Middle frontal gyrus (tissue), 1 donor: ENCODE measurements around the gene DHRSX.
"Not testable (repeated sequence)": the region's sequence is repeated elsewhere in the genome, so short reads cannot be mapped to it uniquely, and the experiment has no call there.

ENCODE experiments used
- DNase-seq: peaks from one replicate; pipeline ENCODE4 v3.0.0-alpha.2; 2015; ENCODE audit warnings: low spot score; ENCODE audit errors: extremely low spot score

DHRSX gene

GRCh38 chrX:2226182-2226581, 274.6 kb downstream of the DHRSX start:
- DNase-seq: no peak

- no peak for DNase-seq
Observed at GRCh38 chrX:2224597-2225235, 276.1 kb downstream of the DHRSX start.

- no peak for DNase-seq
Observed at GRCh38 chrX:2224161-2224560, 276.6 kb downstream of the DHRSX start.

- DNase-seq: no peak
Observed at GRCh38 chrX:2220829-2221567, 279.8 kb downstream of the DHRSX start.

- DNase-seq: no peak
Observed at GRCh38 chrX:2220296-2220695, 280.5 kb downstream of the DHRSX start.

GRCh38 chrX:2214138-2214823, 286.5 kb downstream of the DHRSX start:
- DNase-seq: not testable (repeated sequence)

- DNase-seq: not testable (repeated sequence)
Observed at GRCh38 chrX:2211667-2212066, 289.1 kb downstream of the DHRSX start.

GRCh38 chrX:2193273-2193592, 307.5 kb downstream of the DHRSX start:
- no peak for DNase-seq

- no peak for DNase-seq
Observed at GRCh38 chrX:2192584-2193272, 308.0 kb downstream of the DHRSX start.

GRCh38 chrX:2188840-2189239, 311.9 kb downstream of the DHRSX start:
- DNase-seq: no peak

GRCh38 chrX:2188330-2188792, 312.4 kb downstream of the DHRSX start:
- no peak for DNase-seq

GRCh38 chrX:2187352-2188115, 313.2 kb downstream of the DHRSX start:
- DNase-seq: no peak

GRCh38 chrX:2185341-2186082, 315.3 kb downstream of the DHRSX start:
- DNase-seq: no peak

GRCh38 chrX:2184089-2184488, 316.7 kb downstream of the DHRSX start:
- no peak for DNase-seq

- DNase-seq: no peak
Observed at GRCh38 chrX:2183193-2183725, 317.5 kb downstream of the DHRSX start.

GRCh38 chrX:2177541-2177940, 323.2 kb downstream of the DHRSX start:
- no peak for DNase-seq

GRCh38 chrX:2176733-2177132, 324.0 kb downstream of the DHRSX start:
- DNase-seq: no peak

- DNase-seq: no peak
Observed at GRCh38 chrX:2176274-2176673, 324.5 kb downstream of the DHRSX start.

- DNase-seq: no peak
Observed at GRCh38 chrX:2172359-2172758, 328.4 kb downstream of the DHRSX start.
